H9 (cell line): ENCODE data around the gene C16orf78. TPM values are rescaled to one million over a fixed set of nuclear protein-coding genes. Genes with fewer than 3 reads are reported as not detected.

Experiments used
- DNase-seq: peaks from one replicate; pipeline ENCODE4 v3.0.0-alpha.2; 2017
- H2AFZ ChIP-seq: one replicate; pipeline ENCODE4 v1.6.1; 2013; ENCODE audit warnings: mild to moderate bottlenecking, low read length, control low read depth, moderate library complexity
- H2AK5ac ChIP-seq: 2 replicates; pipeline ENCODE4 v1.6.1; 2013; ENCODE audit warnings: low read length, control low read depth, mixed read lengths; ENCODE audit not compliant: insufficient read length
- H2BK120ac ChIP-seq: one replicate; pipeline ENCODE4 v1.6.1; 2013; ENCODE audit warnings: low read depth, mild to moderate bottlenecking, low read length, control low read depth, inconsistent platforms; ENCODE audit not compliant: poor library complexity, severe bottlenecking
- H2BK12ac ChIP-seq: 2 replicates; pipeline ENCODE4 v1.6.1; 2013; ENCODE audit warnings: low read length, control low read depth, mixed read lengths, low read depth; ENCODE audit not compliant: insufficient read length
- H2BK15ac ChIP-seq: 2 replicates; pipeline ENCODE4 v1.6.1; 2013; ENCODE audit warnings: low read depth, low read length, control low read depth
- H2BK20ac ChIP-seq: one replicate; pipeline ENCODE4 v1.6.1; 2013; ENCODE audit warnings: low read depth, mild to moderate bottlenecking, low read length, control low read depth, inconsistent platforms; ENCODE audit not compliant: poor library complexity, severe bottlenecking
- H2BK5ac ChIP-seq: 2 replicates; pipeline ENCODE4 v1.6.1; 2013; ENCODE audit warnings: low read length, control low read depth, mixed read lengths; ENCODE audit not compliant: insufficient read length
- H3K14ac ChIP-seq: 2 replicates; pipeline ENCODE4 v1.6.1; 2013; ENCODE audit warnings: low read length, control low read depth; ENCODE audit not compliant: insufficient read depth
- H3K18ac ChIP-seq: 2 replicates; pipeline ENCODE4 v1.6.1; 2013; ENCODE audit warnings: low read depth, mild to moderate bottlenecking, mixed read lengths, low read length, control low read depth; ENCODE audit not compliant: insufficient read length
- H3K23ac ChIP-seq: 2 replicates; pipeline ENCODE4 v1.6.1; 2013; ENCODE audit warnings: low read length, control low read depth, mixed read lengths, low read depth; ENCODE audit not compliant: insufficient read length
- H3K23me2 ChIP-seq: 2 replicates; pipeline ENCODE4 v1.6.1; 2013; ENCODE audit warnings: low read depth, mild to moderate bottlenecking, mixed read lengths, low read length, control low read depth; ENCODE audit not compliant: insufficient read length, poor library complexity, severe bottlenecking
- H3K27ac ChIP-seq: 2 replicates; pipeline ENCODE4 v1.5.1; 2013; ENCODE audit warnings: low read length, control low read depth, mixed read lengths, low read depth; ENCODE audit not compliant: insufficient read length
- H3K27me3 ChIP-seq: 2 replicates; pipeline ENCODE4 v1.6.1; 2013; ENCODE audit warnings: low read length, control low read depth, inconsistent platforms; ENCODE audit not compliant: insufficient read depth
- H3K4ac ChIP-seq: 2 replicates; pipeline ENCODE4 v1.6.1; 2013; ENCODE audit warnings: low read depth, mild to moderate bottlenecking, control low read depth, inconsistent platforms, low read length, moderate library complexity
- H3K4me1 ChIP-seq: 2 replicates; pipeline ENCODE4 v1.6.1; 2013; ENCODE audit warnings: low read length, control low read depth, inconsistent platforms; ENCODE audit not compliant: insufficient read depth
- H3K4me2 ChIP-seq: 2 replicates; pipeline ENCODE4 v1.6.1; 2013; ENCODE audit warnings: low read length, control low read depth, mixed read lengths; ENCODE audit not compliant: insufficient read length, insufficient read depth
- H3K56ac ChIP-seq: 2 replicates; pipeline ENCODE4 v1.6.1; 2013; ENCODE audit warnings: low read depth, mild to moderate bottlenecking, mixed read lengths, low read length, control low read depth; ENCODE audit not compliant: insufficient read length
- H3K79me1 ChIP-seq: 2 replicates; pipeline ENCODE4 v1.6.1; 2013; ENCODE audit warnings: low read depth, mild to moderate bottlenecking, moderate library complexity, low read length, control low read depth, inconsistent platforms; ENCODE audit not compliant: insufficient read depth, poor library complexity, severe bottlenecking
- H3K79me2 ChIP-seq: 2 replicates; pipeline ENCODE4 v1.6.1; 2013; ENCODE audit warnings: low read length, control low read depth, inconsistent platforms; ENCODE audit not compliant: insufficient read depth
- H3K9ac ChIP-seq: 2 replicates; pipeline ENCODE4 v1.6.1; 2013; ENCODE audit warnings: low read length, control low read depth, mixed read lengths; ENCODE audit not compliant: insufficient read length; ENCODE audit errors: extremely low read depth
- H3K9me3 ChIP-seq: one replicate; pipeline ENCODE4 v1.6.1; 2013; ENCODE audit warnings: low read depth, low read length, inconsistent platforms; ENCODE audit not compliant: control insufficient read depth
- H3T11ph ChIP-seq: one replicate; pipeline ENCODE4 v1.6.1; 2013; ENCODE audit warnings: mild to moderate bottlenecking, low read length, control low read depth, inconsistent platforms
- H4K20me1 ChIP-seq: one replicate; pipeline ENCODE4 v1.6.1; 2013; ENCODE audit not compliant: control insufficient read depth, insufficient read length, insufficient read depth
- H4K5ac ChIP-seq: 2 replicates; pipeline ENCODE4 v1.6.1; 2013; ENCODE audit warnings: low read depth, mild to moderate bottlenecking, mixed read lengths, low read length, control low read depth; ENCODE audit not compliant: insufficient read length
- H4K8ac ChIP-seq: replicated peaks from 2 replicates; pipeline ENCODE4 v1.6.1; 2013; ENCODE audit warnings: low read length, control low read depth, mixed read lengths, low read depth; ENCODE audit not compliant: insufficient read length
- H4K91ac ChIP-seq: 2 replicates; pipeline ENCODE4 v1.6.1; 2013; ENCODE audit warnings: low read depth, mild to moderate bottlenecking, moderate library complexity, mixed read lengths, low read length, control low read depth; ENCODE audit not compliant: insufficient read length
- H3K27ac Mint-ChIP-seq, 3 experiments: 2 replicates in 2 of 3; 3 replicates in 1 of 3; pipeline ENCODE4 v1.8.0; 2020 to 2021; ENCODE audit warnings: mixed read lengths in 3 of 3, mild to moderate bottlenecking in 1 of 3, moderate library complexity in 1 of 3
- H3K27me3 Mint-ChIP-seq: 2 replicates; pipeline ENCODE4 v1.8.0; 2021; ENCODE audit warnings: low read depth, mild to moderate bottlenecking, moderate library complexity, mixed read lengths
- H3K36me3 Mint-ChIP-seq, 3 experiments: 2 replicates in 2 of 3; 3 replicates in 1 of 3; pipeline ENCODE4 v1.8.0; 2020 to 2021; ENCODE audit warnings: low read depth in 3 of 3, mixed read lengths in 3 of 3; ENCODE audit not compliant: insufficient read depth in 1 of 3
- H3K4me1 Mint-ChIP-seq, 2 experiments: 2 replicates each; pipeline ENCODE4 v1.8.0; 2020; ENCODE audit warnings: mixed read lengths in 2 of 2
- H3K4me3 Mint-ChIP-seq, 2 experiments: 2 replicates in 1 of 2; 3 replicates in 1 of 2; pipeline ENCODE4 v1.8.0; 2020 to 2021; ENCODE audit warnings: mild to moderate bottlenecking in 2 of 2, mixed read lengths in 2 of 2, moderate library complexity in 1 of 2
- H3K9me3 Mint-ChIP-seq, 2 experiments: 2 replicates in 1 of 2; 3 replicates in 1 of 2; pipeline ENCODE4 v1.8.0; 2020; ENCODE audit warnings: mild to moderate bottlenecking in 2 of 2, mixed read lengths in 2 of 2, moderate library complexity in 1 of 2
- WGBS: extraction: QIAGEN DNeasy Blood & Tissue Kit; methylation state at CpG from one replicate; pipeline ENCODE4 v1.1.7; 2013; ENCODE audit warnings: missing lambda C conversion rate, low lambda C conversion rate, mixed read lengths; ENCODE audit not compliant: insufficient read length; ENCODE audit errors: extremely low coverage; 5-methylcytosine and 5-hydroxymethylcytosine counted together
- total RNA-seq: library from RNA; stranded (reverse); gene quantifications from 2 replicates; pipeline ENCODE4 v1.2.1, GENCODE V29; 2021
- TF ChIP-seq, protein P1 (sequence below): fragments of 200-600 bp; sonication (generic); conservative IDR thresholded peaks from 3 replicates; pipeline ENCODE4 v1.8.0; 2021; ENCODE audit warnings: antibody characterized with exemption, mild to moderate bottlenecking

C16orf78 gene
- total RNA-seq, 1 experiment from 2014 or later, result not detected

GRCh38 chr16:49405530-49405929 is 31.9 kb downstream of the C16orf78 start:
- Histone ChIP-seq H3K4ac (no peak overlapping the region), H3K56ac (no peak overlapping the region), H4K91ac (no peak overlapping the region), H4K20me1 (no peaks in the 10 kb centered on the region), H3K27ac (no peak overlapping the region), H2AFZ (no peak overlapping the region), H3K79me1 (no peaks in the 10 kb centered on the region), H3K4me1 (no peaks in the 10 kb centered on the region), H2BK20ac (no peak overlapping the region), H4K8ac (no peak overlapping the region), H2BK5ac (no peak overlapping the region), H3K14ac (no peak overlapping the region), H3K9ac (no peak overlapping the region), H3K18ac (no peak overlapping the region), H2BK12ac (no peak overlapping the region), H3K23ac (no peak overlapping the region), H2AK5ac (no peak overlapping the region), H3K9me3 (no peaks in the 10 kb centered on the region), H3K79me2 (no peaks in the 10 kb centered on the region), H2BK15ac (no peak overlapping the region), H3K4me2 (no peak overlapping the region), H3K27me3 (no peaks in the 10 kb centered on the region), H4K5ac (no peak overlapping the region), H3K23me2 (no peaks in the 10 kb centered on the region), H2BK120ac (no peak overlapping the region), H3T11ph (no peak overlapping the region)
- no peak for DNase-seq
- H3K27ac Mint-ChIP-seq, result no peak overlapping the region
- WGBS, result no CpG with 5 or more reads among the region's 6 CpGs
- H3K9me3 Mint-ChIP-seq, result peaks cover 11 to 12% of the 10 kb centered on the region in 2 experiments
- H3K27me3 Mint-ChIP-seq, result peaks cover 4% of the 10 kb centered on the region
- peaks cover 0 to 4% of the 10 kb centered on the region in 2 experiments; a peak in 2 of 4 replicates for H3K4me1 Mint-ChIP-seq
- H3K4me3 Mint-ChIP-seq, result no peak overlapping the region
- TF ChIP-seq, protein P1, sequence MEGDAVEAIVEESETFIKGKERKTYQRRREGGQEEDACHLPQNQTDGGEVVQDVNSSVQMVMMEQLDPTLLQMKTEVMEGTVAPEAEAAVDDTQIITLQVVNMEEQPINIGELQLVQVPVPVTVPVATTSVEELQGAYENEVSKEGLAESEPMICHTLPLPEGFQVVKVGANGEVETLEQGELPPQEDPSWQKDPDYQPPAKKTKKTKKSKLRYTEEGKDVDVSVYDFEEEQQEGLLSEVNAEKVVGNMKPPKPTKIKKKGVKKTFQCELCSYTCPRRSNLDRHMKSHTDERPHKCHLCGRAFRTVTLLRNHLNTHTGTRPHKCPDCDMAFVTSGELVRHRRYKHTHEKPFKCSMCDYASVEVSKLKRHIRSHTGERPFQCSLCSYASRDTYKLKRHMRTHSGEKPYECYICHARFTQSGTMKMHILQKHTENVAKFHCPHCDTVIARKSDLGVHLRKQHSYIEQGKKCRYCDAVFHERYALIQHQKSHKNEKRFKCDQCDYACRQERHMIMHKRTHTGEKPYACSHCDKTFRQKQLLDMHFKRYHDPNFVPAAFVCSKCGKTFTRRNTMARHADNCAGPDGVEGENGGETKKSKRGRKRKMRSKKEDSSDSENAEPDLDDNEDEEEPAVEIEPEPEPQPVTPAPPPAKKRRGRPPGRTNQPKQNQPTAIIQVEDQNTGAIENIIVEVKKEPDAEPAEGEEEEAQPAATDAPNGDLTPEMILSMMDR, result 0 out of 3 replicates have a peak, but pooled peaks have one; percentile 16
- peaks cover 2 to 5% (median 4%) of the 10 kb centered on the region in 3 experiments; a peak in 4 of 7 replicates for H3K36me3 Mint-ChIP-seq
